ENCODE measurements around the gene FAM107B. TPM values are rescaled to one million over a fixed set of nuclear protein-coding genes. Genes with fewer than 3 reads are reported as not detected.

Gene FAM107B
- total RNA-seq, 1 donor from 2014 or later = 13.6 TPM

DNA sequence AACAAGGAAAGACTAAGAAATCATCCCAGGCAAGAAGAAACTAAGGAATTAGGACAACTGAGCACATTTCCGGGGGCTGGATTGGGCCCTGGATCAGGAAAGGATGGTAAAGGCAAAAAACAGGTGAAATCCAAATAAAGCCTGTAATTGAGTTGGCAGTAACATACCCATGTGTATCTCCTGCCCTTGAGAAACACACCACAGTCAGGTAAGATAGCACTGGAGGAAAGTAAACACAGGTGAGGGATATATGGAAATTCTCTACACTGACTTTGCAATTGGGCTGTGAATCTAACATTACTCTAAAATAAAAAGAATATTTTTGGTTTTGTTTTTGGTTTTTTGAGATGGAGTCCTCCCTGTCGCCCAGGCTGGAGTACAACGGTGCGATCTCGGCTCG is 303.8 kb downstream of the FAM107B start:
- H3K27ac ChIP-seq (ENCODE audit: low read depth, low read length) = no peak overlapping the region
- H3K36me3 ChIP-seq (ENCODE audit: control insufficient read depth in 3 of 3, insufficient read depth in 3 of 3, low read length in 3 of 3) = no peaks in the 10 kb centered on the region
- peaks cover 0 to 3% (median 0%) of the 10 kb centered on the region in 3 donors for H3K9me3 ChIP-seq (ENCODE audit: control insufficient read depth in 3 of 3, low read length in 3 of 3)
- H3K4me3 ChIP-seq (ENCODE audit: low read length in 3 of 3) = no peak overlapping the region
- H3K27me3 ChIP-seq (ENCODE audit: control insufficient read depth in 3 of 3, insufficient read depth in 3 of 3, low read length in 3 of 3) = peaks cover 0 to 16% (median 5%) of the 10 kb centered on the region in 3 donors
- no peaks in the 10 kb centered on the region for H3K4me1 ChIP-seq (ENCODE audit: control insufficient read depth in 3 of 3, insufficient read depth in 3 of 3, low read length in 3 of 3)
- H3K9ac ChIP-seq (ENCODE audit: low read depth in 1 of 3, low read length in 3 of 3) = no peak overlapping the region

- no peak overlapping the region for H3K27ac ChIP-seq (ENCODE audit: low read depth, low read length)
- H3K36me3 ChIP-seq (ENCODE audit: control insufficient read depth in 3 of 3, insufficient read depth in 3 of 3, low read length in 3 of 3) = no peaks in the 10 kb centered on the region
- H3K4me1 ChIP-seq (ENCODE audit: control insufficient read depth in 3 of 3, insufficient read depth in 3 of 3, low read length in 3 of 3) = no peaks in the 10 kb centered on the region
- no peak overlapping the region for H3K9ac ChIP-seq (ENCODE audit: low read depth in 1 of 3, low read length in 3 of 3)
- H3K9me3 ChIP-seq (ENCODE audit: control insufficient read depth in 3 of 3, low read length in 3 of 3) = peaks cover 0 to 3% (median 0%) of the 10 kb centered on the region in 3 donors
- H3K4me3 ChIP-seq (ENCODE audit: low read length in 3 of 3) = no peak overlapping the region
- peaks cover 0 to 12% (median 5%) of the 10 kb centered on the region in 3 donors for H3K27me3 ChIP-seq (ENCODE audit: control insufficient read depth in 3 of 3, insufficient read depth in 3 of 3, low read length in 3 of 3)
Measured at GRCh38 chr10:14468726-14469125, 306.0 kb downstream of the FAM107B start.

Small RNA genes within 50 kb of the gene (small RNA-seq; reads per million reads assigned to genes)
- not detected for gene RNA5SP302

Other genes with a start within 250 kb of the FAM107B start
- 1.0 TPM for gene CDNF, start 63.1 kb upstream of the FAM107B start, total RNA-seq
- 11.0 TPM for gene HSPA14, start 63.4 kb upstream of the FAM107B start, total RNA-seq
- 12.0 TPM for gene MSANTD7, start 63.4 kb upstream of the FAM107B start, total RNA-seq
- gene SUV39H2, start 104.0 kb upstream of the FAM107B start, total RNA-seq = 13.0 TPM
- 4.7 TPM for gene DCLRE1C, start 179.2 kb upstream of the FAM107B start, total RNA-seq
- not detected for gene MEIG1, start 184.5 kb upstream of the FAM107B start, total RNA-seq

Measured in skeletal muscle tissue (tissue), 5 donors.